ENCODE measurements around the gene BTBD6. TPM values are rescaled to one million over a fixed set of nuclear protein-coding genes. Genes with fewer than 3 reads are reported as not detected.

Gene BTBD6
- total RNA-seq, 1 experiment from 2014 or later: 0.26 TPM

GRCh38 chr14:105280525-105280924 is 32.2 kb downstream of the BTBD6 start:
- ATAC-seq (no peak), DNase-seq (ENCODE audit: low read depth, low spot score) (no peak)
- ChIA-PET POLR2A (no interaction called here), CTCF (no interaction called here)
- Histone ChIP-seq H3K36me3 (ENCODE audit: control insufficient read depth, insufficient read depth, low read length) (no peaks in the 10 kb centered on the region), H3K4me1 (ENCODE audit: control insufficient read depth, insufficient read depth, low read length) (no peaks in the 10 kb centered on the region), H3K27me3 (ENCODE audit: control insufficient read depth, insufficient read depth, low read length) (no peaks in the 10 kb centered on the region), H3K4me3 (ENCODE audit: low read depth in 2 of 2, low read length in 2 of 2) (no peak overlapping the region), H3K9me3 (ENCODE audit: control insufficient read depth, insufficient read depth, low read depth, low read length) (no peaks in the 10 kb centered on the region), H3K27ac (ENCODE audit: low read length) (no peak overlapping the region)
- no peak for TF ChIP-seq TCF7L2 (IDR thresholded peaks at IDR 0.05; ENCODE audit: low read depth, low read length)
- no peak for TF ChIP-seq POLR2AphosphoS5 (IDR thresholded peaks at IDR 0.05; ENCODE audit: low read depth, low read length)
- in situ Hi-C loops (cut with HindIII; ENCODE audit: low pct_unique_long_range_greater_than_20kb, low sequenced_read_pairs): no loop called here
- intact Hi-C loops (cut with micrococcal nuclease; ENCODE audit: unreplicated experiment): loop anchor here (5.0 to 10.0 kb wide), 2 partner anchors 78 to 186 kb away; no protein-coding TSS in a partner anchor
- BruUV-seq (replicated peaks): no TSS peak

GRCh38 chr14:105281371-105282097 is 33.2 kb downstream of the BTBD6 start:
- in situ Hi-C loops (cut with HindIII; ENCODE audit: low pct_unique_long_range_greater_than_20kb, low sequenced_read_pairs): no loop called here
- intact Hi-C loops (cut with micrococcal nuclease; ENCODE audit: unreplicated experiment): loop anchor here (5.0 to 10.0 kb wide), 2 partner anchors 79 to 187 kb away; no protein-coding TSS in a partner anchor

GRCh38 chr14:105282098-105282725 is 33.9 kb downstream of the BTBD6 start:
- in situ Hi-C loops (cut with HindIII; ENCODE audit: low pct_unique_long_range_greater_than_20kb, low sequenced_read_pairs): no loop called here
- ATAC-seq (0 out of 2 replicates have a peak, but pooled peaks have one; percentile 34), DNase-seq (ENCODE audit: low read depth, low spot score) (no peak)
- TF ChIP-seq REST (IDR thresholded peaks at IDR 0.05; ENCODE audit: insufficient read depth in 1 of 2, low read depth in 2 of 2, low read length in 1 of 2) (no peak), TCF7L2 (IDR thresholded peaks at IDR 0.05; ENCODE audit: low read depth, low read length) (peak; percentile 66), POLR2AphosphoS5 (IDR thresholded peaks at IDR 0.05; ENCODE audit: low read depth, low read length) (no peak), CTCF (IDR thresholded peaks at IDR 0.05) (peak; percentile 47)
- POLR2A ChIA-PET: interaction anchor here (0.6 kb wide), 1 partner anchor 308 kb away, joined by 10 read pairs; no protein-coding TSS in a partner anchor
- no peaks in the 10 kb centered on the region for H3K4me1 ChIP-seq (ENCODE audit: control insufficient read depth, insufficient read depth, low read length)
- no peaks in the 10 kb centered on the region for H3K27me3 ChIP-seq (ENCODE audit: control insufficient read depth, insufficient read depth, low read length)
- CTCF ChIA-PET: no interaction called here
- no TSS peak for BruUV-seq (replicated peaks)
- H3K36me3 ChIP-seq (ENCODE audit: control insufficient read depth, insufficient read depth, low read length): no peaks in the 10 kb centered on the region
- intact Hi-C loops (cut with micrococcal nuclease; ENCODE audit: unreplicated experiment): loop anchor here (5.0 to 10.0 kb wide), 2 partner anchors 80 to 187 kb away; no protein-coding TSS in a partner anchor
- H3K27ac ChIP-seq (ENCODE audit: low read length): no peak overlapping the region
- no peak overlapping the region for H3K4me3 ChIP-seq (ENCODE audit: low read depth in 2 of 2, low read length in 2 of 2)
- no peaks in the 10 kb centered on the region for H3K9me3 ChIP-seq (ENCODE audit: control insufficient read depth, insufficient read depth, low read depth, low read length)

More at GRCh38 chr14:105281371-105282097, 33.2 kb downstream of the BTBD6 start:
- no TSS peak for BruUV-seq (replicated peaks)
- H3K36me3 ChIP-seq (ENCODE audit: control insufficient read depth, insufficient read depth, low read length): no peaks in the 10 kb centered on the region
- no peak overlapping the region for H3K4me3 ChIP-seq (ENCODE audit: low read depth in 2 of 2, low read length in 2 of 2)
- no peaks in the 10 kb centered on the region for H3K9me3 ChIP-seq (ENCODE audit: control insufficient read depth, insufficient read depth, low read depth, low read length)
- H3K27me3 ChIP-seq (ENCODE audit: control insufficient read depth, insufficient read depth, low read length): no peaks in the 10 kb centered on the region
- H3K4me1 ChIP-seq (ENCODE audit: control insufficient read depth, insufficient read depth, low read length): no peaks in the 10 kb centered on the region
- peak; percentile 66 for ATAC-seq
- H3K27ac ChIP-seq (ENCODE audit: low read length): no peak overlapping the region
- no peak for DNase-seq (ENCODE audit: low read depth, low spot score)
- TF ChIP-seq POLR2AphosphoS5 (IDR thresholded peaks at IDR 0.05; ENCODE audit: low read depth, low read length) (no peak), CTCF (IDR thresholded peaks at IDR 0.05) (peak; percentile 84), TCF7L2 (IDR thresholded peaks at IDR 0.05; ENCODE audit: low read depth, low read length) (peak; percentile 88)
- CTCF ChIA-PET: no interaction called here
- POLR2A ChIA-PET: interaction anchor here (0.6 kb wide), 1 partner anchor 308 kb away, joined by 10 read pairs; no protein-coding TSS in a partner anchor

Measured in Panc1 (cell line).